Sigmoid colon (tissue), 4 donors: ENCODE data around the gene RHCE.

Experiments used
- EP300 ChIP-seq, 4 donors: sonication (generic); formaldehyde crosslinking; IDR thresholded peaks; one replicate each; pipeline ENCODE4 v1.6.1; 2017; ENCODE audit warnings: antibody characterized with exemption in 4 of 4
- POLR2A ChIP-seq, 2 donors: fragments of 450-650 bp; IDR thresholded peaks; one replicate each; pipeline ENCODE4 v1.6.1; 2016; ENCODE audit warnings: antibody characterized with exemption in 2 of 2, mild to moderate bottlenecking in 2 of 2, moderate library complexity in 2 of 2
- TF ChIP-seq, protein P1 (sequence below), 4 experiments: fragments of 450-650 bp in 3 of 4; fragments of 200-600 bp in 1 of 4; IDR thresholded peaks; one replicate each; pipeline ENCODE4 v1.5.1; 2016 to 2019; ENCODE audit warnings: antibody characterized with exemption in 4 of 4, mild to moderate bottlenecking in 3 of 4, moderate library complexity in 2 of 4

DNA sequence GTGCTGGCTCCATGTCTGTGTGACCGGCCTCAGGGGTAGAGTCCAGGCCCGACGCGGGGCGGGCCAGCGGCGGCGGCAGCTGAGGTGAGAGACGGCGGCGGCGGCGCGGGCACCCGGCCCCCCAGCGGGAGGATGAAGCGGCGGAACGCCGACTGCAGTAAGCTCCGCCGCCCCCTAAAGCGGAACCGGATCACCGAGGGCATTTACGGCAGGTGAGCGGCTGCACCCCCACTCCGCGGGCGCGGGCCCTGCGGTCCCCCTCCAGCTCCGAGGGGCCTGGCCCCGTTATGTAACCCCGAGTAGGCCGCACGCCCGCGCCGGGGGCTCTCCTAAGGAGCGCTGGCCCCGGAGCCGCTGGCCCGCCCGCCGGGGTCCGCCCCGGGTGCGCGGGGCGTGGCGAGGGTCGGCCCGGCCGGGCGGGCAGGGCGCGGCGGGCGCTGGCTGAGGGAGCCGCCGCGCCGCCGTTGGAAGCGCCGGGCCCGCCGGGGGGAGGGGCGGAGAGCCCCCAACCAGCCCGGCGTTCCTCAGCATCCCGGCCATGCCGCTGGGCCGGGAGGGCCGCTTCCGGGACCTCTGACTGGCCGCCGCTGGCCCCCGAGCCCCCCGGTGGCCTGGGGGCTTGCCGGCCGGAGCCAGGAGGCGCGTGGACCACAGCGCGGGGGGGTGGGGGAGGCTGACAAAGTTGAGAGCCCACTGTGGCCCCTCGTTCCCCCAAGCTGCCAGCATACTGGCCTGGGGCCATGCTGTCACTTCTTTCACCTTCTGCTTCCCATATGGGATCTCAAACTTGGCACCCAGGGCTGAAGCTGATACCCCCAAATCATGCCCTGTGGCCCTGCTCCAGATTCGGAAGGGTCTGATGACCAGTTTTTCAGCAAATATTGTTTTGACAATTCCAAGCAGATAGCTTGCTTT, 10.6 kb upstream of the RHCE start:
- no peak for TF ChIP-seq EP300 (IDR thresholded peaks at IDR 0.05)
- TF ChIP-seq, protein P1, sequence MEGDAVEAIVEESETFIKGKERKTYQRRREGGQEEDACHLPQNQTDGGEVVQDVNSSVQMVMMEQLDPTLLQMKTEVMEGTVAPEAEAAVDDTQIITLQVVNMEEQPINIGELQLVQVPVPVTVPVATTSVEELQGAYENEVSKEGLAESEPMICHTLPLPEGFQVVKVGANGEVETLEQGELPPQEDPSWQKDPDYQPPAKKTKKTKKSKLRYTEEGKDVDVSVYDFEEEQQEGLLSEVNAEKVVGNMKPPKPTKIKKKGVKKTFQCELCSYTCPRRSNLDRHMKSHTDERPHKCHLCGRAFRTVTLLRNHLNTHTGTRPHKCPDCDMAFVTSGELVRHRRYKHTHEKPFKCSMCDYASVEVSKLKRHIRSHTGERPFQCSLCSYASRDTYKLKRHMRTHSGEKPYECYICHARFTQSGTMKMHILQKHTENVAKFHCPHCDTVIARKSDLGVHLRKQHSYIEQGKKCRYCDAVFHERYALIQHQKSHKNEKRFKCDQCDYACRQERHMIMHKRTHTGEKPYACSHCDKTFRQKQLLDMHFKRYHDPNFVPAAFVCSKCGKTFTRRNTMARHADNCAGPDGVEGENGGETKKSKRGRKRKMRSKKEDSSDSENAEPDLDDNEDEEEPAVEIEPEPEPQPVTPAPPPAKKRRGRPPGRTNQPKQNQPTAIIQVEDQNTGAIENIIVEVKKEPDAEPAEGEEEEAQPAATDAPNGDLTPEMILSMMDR (IDR thresholded peaks at IDR 0.05), result no peak
- TF ChIP-seq POLR2A (IDR thresholded peaks at IDR 0.05), result peak in 1 of 2 donors; percentile 15
